Neural cell (in vitro differentiated cells): ENCODE measurements around the gene BTG2. TPM values are rescaled to one million over a fixed set of nuclear protein-coding genes. Genes with fewer than 3 reads are reported as not detected.

ENCODE experiments used
- H2AFZ ChIP-seq: fragments of 200-600, 300-800 bp; sonication (generic), shearing (Covaris generic); 2 replicates; pipeline ENCODE4 v1.6.0; 2014; ENCODE audit warnings: low read depth, mild to moderate bottlenecking, antibody characterized with exemption, low read length, moderate library complexity
- H3F3A ChIP-seq: fragments of 200-600 bp; shearing (Covaris generic); 2 replicates; pipeline ENCODE4 v1.6.1; 2016; ENCODE audit warnings: mild to moderate bottlenecking, moderate library complexity, mixed read lengths, antibody characterized with exemption, low read length; ENCODE audit not compliant: insufficient read depth, poor library complexity, severe bottlenecking
- H3K27ac ChIP-seq: fragments of 200-600, 300-800 bp; sonication (generic), shearing (Covaris generic); 2 replicates; pipeline ENCODE4 v1.5.1; 2014; ENCODE audit warnings: mild to moderate bottlenecking, low read length, moderate library complexity
- H3K27me3 ChIP-seq: fragments of 300-800, 200-600 bp; sonication (generic), shearing (Covaris generic); 2 replicates; pipeline ENCODE4 v1.6.0; 2014; ENCODE audit warnings: mild to moderate bottlenecking, low read depth, low read length, moderate library complexity; ENCODE audit not compliant: insufficient read depth
- H3K36me3 ChIP-seq: fragments of 300-800, 200-600 bp; sonication (generic), shearing (Covaris generic); 2 replicates; pipeline ENCODE4 v1.5.1; 2014; ENCODE audit warnings: mild to moderate bottlenecking, antibody characterized with exemption, low read length, moderate library complexity; ENCODE audit not compliant: insufficient read depth
- H3K4me2 ChIP-seq: fragments of 300-800, 200-600 bp; sonication (generic), shearing (Covaris generic); 2 replicates; pipeline ENCODE4 v1.6.0; 2014; ENCODE audit warnings: mild to moderate bottlenecking, low read length
- H3K4me3 ChIP-seq: fragments of 300-800, 200-600 bp; sonication (generic), shearing (Covaris generic); 2 replicates; pipeline ENCODE4 v1.5.1; 2014; ENCODE audit warnings: mild to moderate bottlenecking, low read length, moderate library complexity
- H3K79me2 ChIP-seq: fragments of 200-600 bp; shearing (Covaris generic); replicated peaks from 2 replicates; pipeline ENCODE4 v1.6.0; 2014; ENCODE audit warnings: mild to moderate bottlenecking, low read length, moderate library complexity; ENCODE audit not compliant: insufficient read depth
- H3K9ac ChIP-seq: fragments of 300-800, 200-600 bp; sonication (generic), shearing (Covaris generic); 2 replicates; pipeline ENCODE4 v1.6.1; 2016; ENCODE audit warnings: mild to moderate bottlenecking, low read length, mixed read lengths
- H3K9me2 ChIP-seq: fragments of 200-600 bp; shearing (Covaris generic); 2 replicates; pipeline ENCODE4 v1.6.1; 2016; ENCODE audit warnings: mild to moderate bottlenecking, low read length, mixed read lengths; ENCODE audit not compliant: insufficient read depth
- H3K9me3 ChIP-seq: fragments of 200-600, 300-800 bp; sonication (generic), shearing (Covaris generic); 2 replicates; pipeline ENCODE4 v1.6.1; 2016; ENCODE audit warnings: mild to moderate bottlenecking, mixed run types, low read length, moderate library complexity, mixed read lengths
- H4K20me1 ChIP-seq: fragments of 200-600 bp; shearing (Covaris generic); 2 replicates; pipeline ENCODE4 v1.6.1; 2016; ENCODE audit warnings: mild to moderate bottlenecking, mixed run types; ENCODE audit not compliant: insufficient read depth
- EP300 ChIP-seq: fragments of 450-650 bp; conservative IDR thresholded peaks from 2 replicates; pipeline ENCODE4 v1.6.1; 2014; ENCODE audit warnings: antibody characterized with exemption, mild to moderate bottlenecking, moderate library complexity; ENCODE audit not compliant: poor library complexity, severe bottlenecking
- EZH2 ChIP-seq: fragments of 200-600, 300-800 bp; shearing (Covaris generic), sonication (generic); IDR thresholded peaks from 2 replicates; pipeline ENCODE4 v1.6.1; 2014; ENCODE audit warnings: antibody characterized with exemption, low read length, borderline replicate concordance, mild to moderate bottlenecking; ENCODE audit not compliant: insufficient read depth, poor library complexity, severe bottlenecking
- MXI1 ChIP-seq: fragments of 450-650 bp; conservative IDR thresholded peaks from 2 replicates; pipeline ENCODE4 v1.6.1; 2014; ENCODE audit warnings: antibody characterized with exemption, mild to moderate bottlenecking; ENCODE audit not compliant: poor library complexity, severe bottlenecking
- POLR2AphosphoS5 ChIP-seq: IDR thresholded peaks from 2 replicates; pipeline ENCODE4 v1.6.1; 2012
- RAD21 ChIP-seq: fragments of 450-650 bp; conservative IDR thresholded peaks from 2 replicates; pipeline ENCODE4 v1.6.1; 2014; ENCODE audit warnings: antibody characterized with exemption, mild to moderate bottlenecking, moderate library complexity
- SMC3 ChIP-seq: fragments of 450-650 bp; conservative IDR thresholded peaks from 2 replicates; pipeline ENCODE4 v1.6.1; 2014; ENCODE audit warnings: antibody characterized with exemption, mild to moderate bottlenecking, moderate library complexity; ENCODE audit not compliant: poor library complexity
- TAF1 ChIP-seq: IDR thresholded peaks from 2 replicates; pipeline ENCODE4 v1.6.1; 2012; ENCODE audit warnings: low read depth
- polyA plus RNA-seq: library from polyadenylated mRNA; depleted of rRNA; stranded (reverse); fragments of >200 nt; gene quantifications from 2 replicates; pipeline ENCODE4 v1.2.3, GENCODE V29; 2014
- TF ChIP-seq, protein P1 (sequence below): fragments of 450-650 bp; IDR thresholded peaks from 2 replicates; pipeline ENCODE4 v1.5.1; 2014; ENCODE audit warnings: antibody characterized with exemption, mild to moderate bottlenecking, moderate library complexity; ENCODE audit not compliant: poor library complexity, severe bottlenecking
- TF ChIP-seq, protein P2 (sequence below): IDR thresholded peaks from 2 replicates; pipeline ENCODE4 v1.6.1; 2012; ENCODE audit warnings: borderline replicate concordance

Gene BTG2
- polyA plus RNA-seq, 1 donor from 2014 or later: 4.1 TPM

DNA sequence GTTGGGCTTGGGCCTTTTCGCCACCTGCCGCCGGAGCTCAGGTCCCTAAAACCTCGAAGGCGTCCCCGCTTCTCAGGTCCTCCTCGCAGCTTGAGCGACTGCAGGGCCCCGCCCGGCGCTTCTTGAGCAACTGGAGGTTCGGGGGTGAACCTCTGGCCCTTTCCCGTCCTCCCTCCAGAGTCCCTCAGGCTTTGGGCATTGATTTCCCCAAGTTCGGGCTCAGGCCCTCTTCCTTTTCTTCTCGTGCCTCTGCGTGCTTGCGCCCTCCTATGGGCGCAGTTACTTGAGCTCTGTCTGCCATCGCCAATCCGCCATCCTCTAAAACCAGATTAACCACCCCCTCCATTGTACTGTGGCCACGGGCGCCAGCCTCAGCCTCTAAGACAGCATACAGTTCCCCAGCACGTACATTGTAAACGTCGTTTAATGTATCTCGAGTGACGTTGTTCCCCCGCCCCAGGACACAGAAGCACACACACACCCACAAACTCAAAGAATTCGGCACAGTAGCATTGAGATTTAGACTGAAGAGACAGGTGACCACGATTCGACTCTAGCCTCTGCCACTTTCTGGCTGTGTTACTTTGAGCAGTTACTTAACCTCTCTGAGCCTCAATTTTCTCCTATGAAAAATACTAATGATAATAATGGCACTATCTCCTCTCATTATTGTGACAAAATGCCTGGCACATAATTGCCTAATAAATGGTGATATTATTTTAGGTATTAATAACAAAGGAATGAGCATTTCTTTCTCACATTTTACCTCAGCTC lies 22.6 kb downstream of the BTG2 start:
- H2AFZ ChIP-seq: peak overlapping the region; percentile 74
- no peaks in the 10 kb centered on the region for H3K36me3 ChIP-seq
- no peaks in the 10 kb centered on the region for H3K9me3 ChIP-seq
- peak overlapping the region; percentile 15 for H3K4me2 ChIP-seq
- peak overlapping the region; percentile 62 for H3K9ac ChIP-seq
- no peaks in the 10 kb centered on the region for H3K27me3 ChIP-seq
- TF ChIP-seq SMC3 (peak; percentile 29), POLR2AphosphoS5 (no peak), TAF1 (no peak)
- TF ChIP-seq, protein P1, sequence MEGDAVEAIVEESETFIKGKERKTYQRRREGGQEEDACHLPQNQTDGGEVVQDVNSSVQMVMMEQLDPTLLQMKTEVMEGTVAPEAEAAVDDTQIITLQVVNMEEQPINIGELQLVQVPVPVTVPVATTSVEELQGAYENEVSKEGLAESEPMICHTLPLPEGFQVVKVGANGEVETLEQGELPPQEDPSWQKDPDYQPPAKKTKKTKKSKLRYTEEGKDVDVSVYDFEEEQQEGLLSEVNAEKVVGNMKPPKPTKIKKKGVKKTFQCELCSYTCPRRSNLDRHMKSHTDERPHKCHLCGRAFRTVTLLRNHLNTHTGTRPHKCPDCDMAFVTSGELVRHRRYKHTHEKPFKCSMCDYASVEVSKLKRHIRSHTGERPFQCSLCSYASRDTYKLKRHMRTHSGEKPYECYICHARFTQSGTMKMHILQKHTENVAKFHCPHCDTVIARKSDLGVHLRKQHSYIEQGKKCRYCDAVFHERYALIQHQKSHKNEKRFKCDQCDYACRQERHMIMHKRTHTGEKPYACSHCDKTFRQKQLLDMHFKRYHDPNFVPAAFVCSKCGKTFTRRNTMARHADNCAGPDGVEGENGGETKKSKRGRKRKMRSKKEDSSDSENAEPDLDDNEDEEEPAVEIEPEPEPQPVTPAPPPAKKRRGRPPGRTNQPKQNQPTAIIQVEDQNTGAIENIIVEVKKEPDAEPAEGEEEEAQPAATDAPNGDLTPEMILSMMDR: peak; percentile 57
- H4K20me1 ChIP-seq: no peaks in the 10 kb centered on the region
- H3K27ac ChIP-seq: peak overlapping the region; percentile 38
- no peaks in the 10 kb centered on the region for H3K79me2 ChIP-seq
- peak overlapping the region; percentile 69 for H3K4me3 ChIP-seq
- H3K9me2 ChIP-seq: no peaks in the 10 kb centered on the region
- H3F3A ChIP-seq: peaks cover 4% of the 10 kb centered on the region

DNA sequence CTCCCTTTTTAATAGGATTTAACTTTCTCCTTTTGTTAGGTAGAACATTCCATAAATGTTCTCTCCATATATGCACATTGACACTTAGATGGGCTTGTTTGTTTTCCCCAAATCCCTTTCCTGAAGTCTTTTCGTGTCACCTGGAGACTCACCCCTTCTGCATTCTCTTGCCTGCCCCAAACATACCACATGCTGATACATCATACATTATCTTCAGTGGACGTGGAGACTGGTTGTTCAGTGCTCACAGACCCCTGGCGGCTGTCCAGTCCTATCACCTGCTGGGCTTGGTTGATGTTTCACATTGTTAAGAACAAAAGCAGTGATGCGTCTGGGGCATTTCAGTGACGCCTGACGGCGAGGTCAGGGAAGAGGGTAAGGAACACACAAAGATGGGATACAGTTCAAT lies 23.4 kb downstream of the BTG2 start:
- Histone ChIP-seq H3K79me2 (no peaks in the 10 kb centered on the region), H3K27me3 (no peaks in the 10 kb centered on the region), H3K27ac (no peak overlapping the region), H4K20me1 (no peaks in the 10 kb centered on the region), H3F3A (peaks cover 4% of the 10 kb centered on the region), H3K4me2 (no peak overlapping the region), H3K9me2 (no peaks in the 10 kb centered on the region), H2AFZ (no peak overlapping the region), H3K9me3 (no peaks in the 10 kb centered on the region), H3K4me3 (no peak overlapping the region), H3K36me3 (no peaks in the 10 kb centered on the region), H3K9ac (no peak overlapping the region)
- TF ChIP-seq SMC3 (no peak), TAF1 (no peak), RAD21 (no peak), EZH2 (no peak), EP300 (no peak), MXI1 (no peak), POLR2AphosphoS5 (no peak)
- TF ChIP-seq, protein P2, sequence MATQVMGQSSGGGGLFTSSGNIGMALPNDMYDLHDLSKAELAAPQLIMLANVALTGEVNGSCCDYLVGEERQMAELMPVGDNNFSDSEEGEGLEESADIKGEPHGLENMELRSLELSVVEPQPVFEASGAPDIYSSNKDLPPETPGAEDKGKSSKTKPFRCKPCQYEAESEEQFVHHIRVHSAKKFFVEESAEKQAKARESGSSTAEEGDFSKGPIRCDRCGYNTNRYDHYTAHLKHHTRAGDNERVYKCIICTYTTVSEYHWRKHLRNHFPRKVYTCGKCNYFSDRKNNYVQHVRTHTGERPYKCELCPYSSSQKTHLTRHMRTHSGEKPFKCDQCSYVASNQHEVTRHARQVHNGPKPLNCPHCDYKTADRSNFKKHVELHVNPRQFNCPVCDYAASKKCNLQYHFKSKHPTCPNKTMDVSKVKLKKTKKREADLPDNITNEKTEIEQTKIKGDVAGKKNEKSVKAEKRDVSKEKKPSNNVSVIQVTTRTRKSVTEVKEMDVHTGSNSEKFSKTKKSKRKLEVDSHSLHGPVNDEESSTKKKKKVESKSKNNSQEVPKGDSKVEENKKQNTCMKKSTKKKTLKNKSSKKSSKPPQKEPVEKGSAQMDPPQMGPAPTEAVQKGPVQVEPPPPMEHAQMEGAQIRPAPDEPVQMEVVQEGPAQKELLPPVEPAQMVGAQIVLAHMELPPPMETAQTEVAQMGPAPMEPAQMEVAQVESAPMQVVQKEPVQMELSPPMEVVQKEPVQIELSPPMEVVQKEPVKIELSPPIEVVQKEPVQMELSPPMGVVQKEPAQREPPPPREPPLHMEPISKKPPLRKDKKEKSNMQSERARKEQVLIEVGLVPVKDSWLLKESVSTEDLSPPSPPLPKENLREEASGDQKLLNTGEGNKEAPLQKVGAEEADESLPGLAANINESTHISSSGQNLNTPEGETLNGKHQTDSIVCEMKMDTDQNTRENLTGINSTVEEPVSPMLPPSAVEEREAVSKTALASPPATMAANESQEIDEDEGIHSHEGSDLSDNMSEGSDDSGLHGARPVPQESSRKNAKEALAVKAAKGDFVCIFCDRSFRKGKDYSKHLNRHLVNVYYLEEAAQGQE: no peak
- TF ChIP-seq, protein P1: no peak
